Cerebellar nuclear complex (tissue), 1 donor: ENCODE measurements around the gene LGR5.
"Not testable (repeated sequence)": the region's sequence is repeated elsewhere in the genome, so short reads cannot be mapped to it uniquely, and the experiment has no call there.

Experiments used
- DNase-seq, 2 experiments: peaks; one replicate each; lab custom pipeline; 2025; lab: John Stamatoyannopoulos, UW

LGR5 gene

GRCh38 chr12:71552728-71553501, 113.3 kb downstream of the LGR5 start:
- DNase-seq: no peak

GRCh38 chr12:71555191-71555590, 115.6 kb downstream of the LGR5 start:
- no peak for DNase-seq

DNA sequence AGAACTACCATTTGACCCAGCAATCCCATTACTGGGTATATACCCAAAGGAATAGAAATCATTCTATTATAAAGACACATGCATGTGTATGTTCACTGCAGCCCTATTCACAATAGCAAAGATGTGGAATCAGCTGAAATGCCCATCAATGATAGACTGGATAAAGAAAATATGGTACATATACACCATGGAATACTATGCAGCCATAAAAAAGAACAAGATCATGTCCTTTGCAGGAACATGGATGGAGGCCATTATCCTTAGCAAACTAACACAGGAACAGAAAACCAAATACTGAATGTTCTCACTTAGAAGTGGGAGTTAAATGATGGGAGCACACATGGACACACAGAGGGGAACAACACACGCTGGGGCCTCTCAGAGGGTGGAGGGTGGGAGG, 116.2 kb downstream of the LGR5 start:
- DNase-seq: not testable (repeated sequence)

- no peak for DNase-seq
Observed at GRCh38 chr12:71556448-71556847, 116.8 kb downstream of the LGR5 start.

- no peak for DNase-seq
Observed at GRCh38 chr12:71556875-71557274, 117.3 kb downstream of the LGR5 start.

DNA sequence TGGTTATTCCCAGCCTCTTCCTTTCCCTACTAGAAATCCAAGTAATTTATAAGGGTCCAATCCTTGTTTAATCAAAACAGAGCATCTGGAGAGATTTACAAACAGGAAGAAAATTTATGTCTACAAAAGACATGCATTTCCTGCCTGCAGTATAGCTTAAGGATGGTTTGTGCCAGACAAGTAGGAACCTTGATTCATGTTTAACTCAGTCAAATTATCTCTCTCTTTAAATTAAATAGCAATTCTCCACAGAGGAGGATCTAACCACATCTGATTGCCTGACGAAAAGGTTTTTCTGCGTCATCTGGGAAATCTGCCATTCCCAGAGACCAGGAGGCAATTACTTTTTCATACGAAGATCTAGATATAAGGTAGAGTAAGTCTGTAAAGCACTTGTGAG, 118.8 kb downstream of the LGR5 start:
- DNase-seq: no peak

GRCh38 chr12:71562676-71563595, 123.3 kb downstream of the LGR5 start:
- no peak for DNase-seq

GRCh38 chr12:71565535-71565934, 125.9 kb downstream of the LGR5 start:
- DNase-seq: no peak

GRCh38 chr12:71566655-71567054, 127.1 kb downstream of the LGR5 start:
- DNase-seq: no peak

GRCh38 chr12:71567537-71567936, 127.9 kb downstream of the LGR5 start:
- no peak for DNase-seq

GRCh38 chr12:71569885-71570284, 130.3 kb downstream of the LGR5 start:
- not testable (repeated sequence) for DNase-seq

- peak in 1 of 2 experiments; percentile 19 for DNase-seq
Observed at GRCh38 chr12:71576496-71576895, 136.9 kb downstream of the LGR5 start.

GRCh38 chr12:71578694-71579258, 139.2 kb downstream of the LGR5 start:
- no peak for DNase-seq

DNA sequence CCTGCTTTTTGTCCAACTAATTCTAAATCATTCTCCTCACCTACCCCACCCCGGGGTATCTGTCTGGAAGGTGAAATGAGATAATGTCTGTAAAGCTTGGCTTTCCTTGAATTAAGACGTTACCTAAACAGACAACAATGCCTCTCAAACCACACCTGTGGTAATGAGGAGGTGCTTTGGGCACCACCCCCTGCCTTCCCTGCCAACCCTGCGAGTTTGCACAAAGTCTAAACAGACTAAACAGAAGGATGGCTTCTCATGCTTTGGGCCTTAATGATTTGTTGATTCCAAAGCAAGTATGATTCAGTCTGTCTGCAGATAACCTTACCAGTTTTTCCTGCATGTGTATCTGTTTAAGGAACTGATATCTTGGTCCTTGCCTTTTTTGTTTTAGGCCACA, 141.6 kb downstream of the LGR5 start:
- DNase-seq: no peak

DNA sequence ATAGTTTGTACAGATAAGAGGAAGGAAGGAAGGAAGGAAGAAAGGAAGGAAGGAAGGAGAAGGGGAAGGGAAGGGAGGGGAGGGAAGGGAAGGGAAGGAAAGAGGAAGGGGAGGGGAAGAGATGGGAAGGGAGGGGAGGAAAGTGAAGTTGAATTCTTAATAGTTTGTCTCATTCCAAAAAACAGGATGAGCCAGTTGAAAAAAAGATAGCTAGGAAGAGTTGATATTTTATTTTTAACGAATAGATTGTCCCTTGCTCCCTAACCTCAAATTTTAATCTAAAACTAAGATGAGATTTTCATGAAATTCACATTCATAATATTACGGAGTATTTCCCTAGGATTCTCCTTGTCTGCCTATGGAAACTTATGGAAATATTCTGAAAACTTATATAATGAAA, 143.3 kb downstream of the LGR5 start:
- no peak for DNase-seq

- DNase-seq: no peak
Observed at GRCh38 chr12:71584356-71584755, 144.8 kb downstream of the LGR5 start.

GRCh38 chr12:71585218-71585617, 145.6 kb downstream of the LGR5 start:
- DNase-seq: no peak

GRCh38 chr12:71587012-71587411, 147.4 kb downstream of the LGR5 start:
- no peak for DNase-seq

- no peak for DNase-seq
Observed at GRCh38 chr12:71589478-71589881, 149.9 kb downstream of the LGR5 start.

DNA sequence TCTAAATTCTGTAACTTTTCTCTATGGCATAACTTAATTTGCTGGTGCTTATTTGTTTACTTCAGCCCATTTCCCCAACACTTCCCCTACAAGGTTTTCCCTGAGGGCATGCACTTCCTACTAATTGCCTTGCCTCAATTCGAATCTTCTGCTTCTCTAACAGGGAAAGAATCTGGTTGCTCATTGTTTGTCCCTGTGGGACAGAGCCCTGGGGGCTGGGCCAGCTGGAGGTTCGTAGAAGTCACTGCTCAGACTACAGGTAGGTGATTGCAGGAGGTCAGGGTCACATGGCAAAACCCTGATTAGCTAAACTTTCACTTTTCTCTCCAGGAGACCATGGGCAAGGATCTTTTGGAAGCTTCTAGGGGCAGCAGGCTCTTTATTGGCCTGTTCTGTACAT, 152.0 kb downstream of the LGR5 start:
- no peak for DNase-seq

GRCh38 chr12:71592841-71593240, 153.2 kb downstream of the LGR5 start:
- DNase-seq: no peak

GRCh38 chr12:71594214-71594948, 154.8 kb downstream of the LGR5 start:
- DNase-seq: no peak
